ENCODE results near the gene LHB.
"Not testable (repeated sequence)": the region's sequence is repeated elsewhere in the genome, so short reads cannot be mapped to it uniquely, and the experiment has no call there.

LHB gene

DNA sequence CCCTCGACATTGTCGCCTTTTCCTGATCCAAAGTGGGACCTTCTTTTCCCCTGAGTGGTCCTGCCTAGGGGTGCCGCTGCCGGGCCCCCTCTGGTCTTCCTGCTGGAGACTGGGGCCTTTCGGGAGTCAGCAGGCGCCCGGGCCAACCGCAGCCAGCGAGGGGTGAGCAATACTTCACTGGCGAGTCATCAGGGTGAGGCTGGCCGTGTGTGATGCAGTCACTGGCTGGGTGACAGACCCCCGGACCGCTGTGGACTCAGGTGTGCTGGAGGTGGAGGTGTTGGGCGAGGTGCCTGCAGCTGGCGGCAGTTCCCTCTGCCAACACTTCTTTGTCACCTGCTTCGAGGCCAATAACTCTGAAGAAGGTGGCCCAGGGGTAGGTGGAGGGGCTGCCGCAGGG, 25.3 kb upstream of the LHB start:
- TF ChIP-seq, protein P1, sequence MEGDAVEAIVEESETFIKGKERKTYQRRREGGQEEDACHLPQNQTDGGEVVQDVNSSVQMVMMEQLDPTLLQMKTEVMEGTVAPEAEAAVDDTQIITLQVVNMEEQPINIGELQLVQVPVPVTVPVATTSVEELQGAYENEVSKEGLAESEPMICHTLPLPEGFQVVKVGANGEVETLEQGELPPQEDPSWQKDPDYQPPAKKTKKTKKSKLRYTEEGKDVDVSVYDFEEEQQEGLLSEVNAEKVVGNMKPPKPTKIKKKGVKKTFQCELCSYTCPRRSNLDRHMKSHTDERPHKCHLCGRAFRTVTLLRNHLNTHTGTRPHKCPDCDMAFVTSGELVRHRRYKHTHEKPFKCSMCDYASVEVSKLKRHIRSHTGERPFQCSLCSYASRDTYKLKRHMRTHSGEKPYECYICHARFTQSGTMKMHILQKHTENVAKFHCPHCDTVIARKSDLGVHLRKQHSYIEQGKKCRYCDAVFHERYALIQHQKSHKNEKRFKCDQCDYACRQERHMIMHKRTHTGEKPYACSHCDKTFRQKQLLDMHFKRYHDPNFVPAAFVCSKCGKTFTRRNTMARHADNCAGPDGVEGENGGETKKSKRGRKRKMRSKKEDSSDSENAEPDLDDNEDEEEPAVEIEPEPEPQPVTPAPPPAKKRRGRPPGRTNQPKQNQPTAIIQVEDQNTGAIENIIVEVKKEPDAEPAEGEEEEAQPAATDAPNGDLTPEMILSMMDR (IDR thresholded peaks at IDR 0.05; ENCODE audit: low read depth, low read length, missing control alignments): no peak
- H3K4me3 ChIP-seq (replicated peaks; ENCODE audit: low read depth, low read length): no peak overlapping the region
- no peak for DNase-seq (ENCODE audit: extremely low read depth, low read depth)

DNA sequence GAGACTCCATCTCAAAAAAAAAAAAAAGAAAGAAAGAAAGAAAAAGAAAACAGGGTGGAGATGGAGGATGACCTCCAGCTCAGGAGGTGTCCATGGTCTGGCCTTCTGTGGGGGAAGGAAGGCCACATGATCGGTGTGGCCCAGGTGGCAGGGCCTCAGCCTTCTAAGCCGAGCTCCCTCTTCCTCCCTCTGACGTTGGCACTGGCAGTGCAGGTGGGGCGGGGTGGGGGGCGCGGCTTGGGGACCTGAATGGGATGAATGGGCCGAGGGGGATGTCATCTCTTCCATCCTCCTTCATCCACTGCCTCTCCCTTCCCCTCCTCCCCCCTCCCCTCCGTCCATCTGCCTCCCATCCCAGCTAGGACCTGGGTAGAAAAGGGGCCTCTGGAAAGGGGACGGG, 22.8 kb upstream of the LHB start:
- H3K4me3 ChIP-seq (replicated peaks; ENCODE audit: low read depth, low read length); DNase-seq (ENCODE audit: extremely low read depth, low read depth): not testable (repeated sequence)

DNA sequence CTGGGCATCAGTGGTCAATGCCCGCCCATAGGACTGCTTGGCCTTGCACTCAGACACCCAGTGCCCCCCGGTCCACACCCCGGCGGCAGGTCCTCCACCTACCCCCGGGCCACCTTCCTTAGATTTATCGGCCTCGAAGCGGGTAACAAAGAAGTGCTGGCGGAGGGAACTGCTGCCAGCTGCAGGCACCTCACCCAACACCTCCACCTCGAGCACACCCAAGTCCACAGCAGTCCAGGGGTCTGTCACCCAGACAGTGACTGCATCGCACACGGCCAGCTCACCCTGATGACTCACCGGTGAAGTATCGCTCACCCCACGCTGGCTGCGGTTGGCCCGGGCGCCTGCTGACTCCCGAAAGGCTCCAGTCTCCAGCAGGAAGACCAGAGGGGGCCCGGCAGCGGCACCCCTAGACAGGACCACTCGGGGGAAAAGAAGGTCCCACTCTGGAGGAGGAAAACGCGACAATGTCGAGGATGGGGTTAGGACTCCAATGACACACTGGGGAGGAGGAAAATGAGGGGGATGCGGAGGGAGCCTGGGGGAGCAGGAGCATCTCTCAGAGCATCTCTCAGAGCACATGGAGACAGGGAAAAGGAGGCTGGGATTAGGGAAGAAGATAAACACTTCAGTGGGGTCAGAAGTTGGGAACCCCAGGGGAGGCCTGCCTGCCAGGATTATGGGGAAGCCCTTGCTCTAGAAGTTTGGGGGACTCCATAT, 21.8 kb upstream of the LHB start:
- DNase-seq (ENCODE audit: extremely low read depth, low read depth); H3K4me3 ChIP-seq (replicated peaks; ENCODE audit: low read depth, low read length): not testable (repeated sequence)

DNA sequence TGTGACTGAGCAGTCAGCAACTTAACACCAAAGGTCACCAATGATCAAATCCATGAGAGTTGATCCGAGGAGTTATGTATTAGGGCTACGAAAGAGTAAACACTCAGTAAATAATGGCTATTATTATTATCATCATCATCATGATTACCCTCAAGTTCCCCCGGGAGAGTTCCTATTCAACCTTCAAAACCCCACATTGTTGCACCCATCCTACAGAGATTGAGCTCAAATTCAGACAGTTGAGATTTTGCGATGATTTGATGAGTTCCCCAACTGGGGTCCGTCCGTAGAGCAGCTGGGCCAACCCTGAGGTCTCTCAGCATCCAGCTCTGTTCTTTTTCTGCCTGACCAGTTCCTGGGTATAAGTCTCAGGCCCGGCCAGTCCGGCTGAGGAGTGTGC, 21.2 kb upstream of the LHB start:
- not testable (repeated sequence) for H3K4me3 ChIP-seq (replicated peaks; ENCODE audit: low read depth, low read length); DNase-seq (ENCODE audit: extremely low read depth, low read depth)

DNA sequence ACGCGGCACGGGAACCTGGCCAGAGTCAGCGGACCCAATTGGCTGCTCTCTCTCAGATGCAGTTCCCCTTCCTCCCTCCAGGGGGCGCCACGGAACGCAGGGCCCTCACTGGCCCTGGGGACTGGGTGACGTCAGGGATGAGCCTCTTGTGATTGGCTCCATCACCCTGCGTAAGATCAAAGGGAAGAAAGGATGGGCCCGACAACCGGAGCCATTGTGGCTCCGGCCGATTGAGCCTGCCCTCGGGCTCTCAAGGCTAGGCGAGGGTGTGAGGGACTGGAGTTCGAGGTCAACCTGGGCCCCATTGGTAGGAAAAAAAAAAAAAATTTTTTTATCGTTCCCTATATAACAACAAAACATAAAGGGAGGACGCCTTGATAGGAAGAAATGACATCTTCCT, 19.9 kb upstream of the LHB start, which contains the start of gene CGB1:
TSS of gene CGB1 (minus strand) at position 81 of the 400 bp plus-strand sequence. CDS start 184 bp downstream, outside the sequence.
- not testable (repeated sequence) for H3K4me3 ChIP-seq (replicated peaks; ENCODE audit: low read depth, low read length); DNase-seq (ENCODE audit: extremely low read depth, low read depth)
- TF ChIP-seq, protein P1 (IDR thresholded peaks at IDR 0.05; ENCODE audit: low read depth, low read length, missing control alignments): peak; percentile 61

DNA sequence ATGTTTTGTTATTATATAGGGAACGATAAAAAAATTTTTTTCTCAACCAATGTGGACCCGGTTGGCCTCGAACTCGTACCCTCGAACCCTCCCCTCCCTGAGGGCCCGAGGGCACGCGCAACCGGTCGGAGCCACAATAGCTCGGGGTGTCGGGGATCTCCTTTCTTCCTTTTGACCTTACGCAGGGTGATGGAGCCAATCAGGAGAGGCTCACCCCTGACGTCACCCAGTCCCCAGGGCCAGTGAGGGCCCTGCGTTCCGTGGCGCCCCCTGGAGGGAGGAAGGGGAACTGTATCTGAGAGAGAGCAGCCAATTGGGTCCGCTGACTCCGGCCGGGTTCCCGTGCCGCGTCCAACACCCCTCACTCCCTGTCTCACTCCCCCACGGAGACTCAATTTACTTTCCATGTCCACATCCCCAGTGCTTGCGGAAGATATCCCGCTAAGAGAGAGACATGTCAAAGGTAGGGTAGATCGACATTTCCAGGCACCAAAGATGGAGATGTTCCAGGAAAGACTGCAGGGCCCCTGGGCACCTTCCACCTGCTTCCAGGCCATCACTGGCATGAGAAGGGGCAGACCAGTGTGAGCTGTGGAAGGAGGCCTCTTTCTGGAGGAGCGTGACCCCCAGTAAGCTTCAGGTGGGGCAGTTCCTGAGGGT, 14.9 kb upstream of the LHB start, which contains the start of gene CGB2:
TSS of gene CGB2 (plus strand) at position 249 of the 660 bp plus-strand sequence. CDS start at position 455, 206 bp downstream.
- TF ChIP-seq, protein P1 (IDR thresholded peaks at IDR 0.05; ENCODE audit: low read depth, low read length, missing control alignments): peak; percentile 50
- DNase-seq (ENCODE audit: extremely low read depth, low read depth); H3K4me3 ChIP-seq (replicated peaks; ENCODE audit: low read depth, low read length): not testable (repeated sequence)

DNA sequence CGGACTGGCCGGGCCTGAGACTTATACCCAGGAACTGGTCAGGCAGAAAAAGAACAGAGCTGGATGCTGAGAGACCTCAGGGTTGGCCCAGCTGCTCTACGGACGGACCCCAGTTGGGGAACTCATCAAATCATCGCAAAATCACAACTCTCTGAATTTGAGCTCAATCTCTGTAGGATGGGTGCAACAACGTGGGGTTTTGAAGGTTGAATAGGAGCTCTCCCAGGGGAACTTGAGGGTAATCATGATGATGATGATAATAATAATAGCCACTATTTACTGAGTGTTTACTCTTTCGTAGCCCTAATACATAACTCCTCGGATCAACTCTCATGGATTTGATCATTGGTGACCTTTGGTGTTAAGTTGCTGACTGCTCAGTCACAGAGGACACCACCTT, 13.4 kb upstream of the LHB start:
- not testable (repeated sequence) for DNase-seq (ENCODE audit: extremely low read depth, low read depth); H3K4me3 ChIP-seq (replicated peaks; ENCODE audit: low read depth, low read length)

DNA sequence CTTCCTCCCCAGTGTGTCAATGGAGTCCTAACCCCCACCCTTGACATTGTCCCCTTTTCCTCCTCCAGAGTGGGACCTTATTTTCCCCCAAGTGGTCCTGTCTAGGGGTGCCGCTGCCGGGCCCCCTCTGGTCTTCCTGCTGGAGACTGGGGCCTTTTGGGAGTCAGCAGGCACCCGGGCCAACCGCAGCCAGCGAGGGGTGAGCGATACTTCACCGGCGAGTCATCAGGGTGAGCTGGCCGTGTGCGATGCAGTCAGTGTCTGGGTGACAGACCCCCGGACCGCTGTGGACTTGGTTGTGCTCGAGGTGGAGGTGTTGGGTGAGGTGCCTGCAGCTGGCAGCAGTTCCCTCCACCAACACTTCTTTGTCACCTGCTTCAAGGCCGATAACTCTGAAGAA, 12.9 kb upstream of the LHB start:
- H3K4me3 ChIP-seq (replicated peaks; ENCODE audit: low read depth, low read length); DNase-seq (ENCODE audit: extremely low read depth, low read depth): not testable (repeated sequence)

DNA sequence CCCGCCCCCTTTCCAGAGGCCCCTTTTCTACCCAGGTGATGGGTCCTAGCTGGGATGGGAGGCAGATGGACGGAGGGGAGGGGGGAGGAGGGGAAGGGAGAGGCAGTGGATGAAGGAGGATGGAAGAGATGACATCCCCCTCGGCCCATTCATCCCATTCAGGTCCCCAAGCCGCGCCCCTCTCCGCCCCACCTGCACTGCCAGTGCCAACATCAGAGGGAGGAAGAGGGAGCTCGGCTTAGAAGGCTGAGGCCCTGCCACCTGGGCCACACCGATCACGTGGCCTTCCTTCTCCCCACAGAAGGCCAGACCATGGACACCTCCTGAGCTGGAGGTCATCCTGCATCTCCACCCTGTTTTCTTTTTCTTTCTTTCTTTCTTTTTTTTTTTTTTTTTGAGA, 11.8 kb upstream of the LHB start:
- not testable (repeated sequence) for DNase-seq (ENCODE audit: extremely low read depth, low read depth); H3K4me3 ChIP-seq (replicated peaks; ENCODE audit: low read depth, low read length)

DNA sequence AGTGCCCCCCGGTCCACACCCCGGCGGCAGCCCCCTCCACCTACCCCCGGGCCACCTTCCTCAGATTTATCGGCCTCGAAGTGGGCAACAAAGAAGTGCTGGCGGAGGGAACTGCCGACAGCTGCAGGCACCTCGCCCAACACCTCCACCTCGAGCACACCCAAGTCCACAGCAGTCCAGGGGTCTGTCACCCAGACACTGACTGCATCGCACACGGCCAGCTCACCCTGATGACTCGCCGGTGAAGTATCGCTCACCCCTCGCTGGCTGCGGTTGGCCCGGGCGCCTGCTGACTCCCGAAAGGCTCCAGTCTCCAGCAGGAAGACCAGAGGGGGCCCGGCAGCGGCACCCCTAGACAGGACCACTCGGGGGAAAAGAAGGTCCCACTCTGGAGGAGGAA, 8.7 kb upstream of the LHB start:
- not testable (repeated sequence) for DNase-seq (ENCODE audit: extremely low read depth, low read depth); H3K4me3 ChIP-seq (replicated peaks; ENCODE audit: low read depth, low read length)

DNA sequence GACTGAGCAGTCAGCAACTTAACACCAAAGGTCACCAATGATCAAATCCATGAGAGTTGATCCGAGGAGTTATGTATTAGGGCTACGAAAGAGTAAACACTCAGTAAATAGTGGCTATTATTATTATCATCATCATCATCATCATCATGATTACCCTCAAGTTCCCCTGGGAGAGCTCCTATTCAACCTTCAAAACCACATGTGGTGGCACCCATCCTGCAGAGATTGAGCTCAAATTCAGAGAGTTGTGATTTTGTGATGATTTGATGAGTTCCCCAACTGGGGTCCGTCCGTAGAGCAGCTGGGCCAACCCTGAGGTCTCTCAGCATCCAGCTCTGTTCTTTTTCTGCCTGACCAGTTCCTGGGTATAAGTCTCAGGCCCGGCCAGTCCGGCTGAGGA, 8.2 kb upstream of the LHB start:
- not testable (repeated sequence) for H3K4me3 ChIP-seq (replicated peaks; ENCODE audit: low read depth, low read length); DNase-seq (ENCODE audit: extremely low read depth, low read depth)

DNA sequence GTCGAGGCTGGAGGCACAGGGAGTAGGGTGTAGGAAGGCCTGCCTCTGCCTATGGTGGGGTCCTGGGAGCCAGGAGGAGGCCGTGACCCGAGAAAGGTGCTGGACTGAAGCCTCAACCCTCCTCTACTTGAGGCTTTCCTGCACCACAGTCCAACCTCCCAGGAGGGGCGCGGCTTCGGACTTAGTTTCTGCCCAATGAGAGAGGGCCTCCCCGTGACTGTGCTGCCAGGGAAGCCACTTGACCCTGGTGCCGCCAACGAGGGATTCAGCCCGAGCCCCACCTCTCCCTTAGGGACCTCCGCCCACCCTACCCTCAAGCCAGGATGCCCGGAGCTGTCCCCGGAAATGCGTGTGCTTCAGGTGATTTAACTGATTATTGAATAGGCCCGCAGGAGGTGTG, 7.3 kb upstream of the LHB start, which contains the start of gene CGB3:
TSS of gene CGB3 (minus strand) at position 101 of the 400 bp plus-strand sequence. CDS start 362 bp downstream, outside the sequence.
- not testable (repeated sequence) for H3K4me3 ChIP-seq (replicated peaks; ENCODE audit: low read depth, low read length); DNase-seq (ENCODE audit: extremely low read depth, low read depth)
